HUES6 (cell line): ENCODE results near the gene ELFN1.

Source experiments
- H3K27ac ChIP-seq: 2 replicates; pipeline ENCODE4 v1.7.0; 2013; ENCODE audit warnings: low read depth, mild to moderate bottlenecking, low read length, inconsistent platforms
- H3K27me3 ChIP-seq: 2 replicates; pipeline ENCODE4 v1.6.1; 2013; ENCODE audit warnings: low read length; ENCODE audit not compliant: control insufficient read depth, insufficient read depth
- H3K36me3 ChIP-seq: 2 replicates; pipeline ENCODE4 v1.6.1; 2013; ENCODE audit warnings: low read length; ENCODE audit not compliant: control insufficient read depth, insufficient read depth
- H3K4me1 ChIP-seq: 2 replicates; pipeline ENCODE4 v1.6.1; 2013; ENCODE audit warnings: low read length; ENCODE audit not compliant: control insufficient read depth, insufficient read depth
- H3K4me3 ChIP-seq: 2 replicates; pipeline ENCODE4 v1.5.1; 2013; ENCODE audit warnings: low read depth, low read length
- H3K9ac ChIP-seq: one replicate; pipeline ENCODE4 v1.6.1; 2013; ENCODE audit warnings: mild to moderate bottlenecking, low read length
- H3K9me3 ChIP-seq: 2 replicates; pipeline ENCODE4 v1.6.1; 2013; ENCODE audit warnings: low read depth, low read length; ENCODE audit not compliant: control insufficient read depth, insufficient read depth

The ELFN1 gene

DNA sequence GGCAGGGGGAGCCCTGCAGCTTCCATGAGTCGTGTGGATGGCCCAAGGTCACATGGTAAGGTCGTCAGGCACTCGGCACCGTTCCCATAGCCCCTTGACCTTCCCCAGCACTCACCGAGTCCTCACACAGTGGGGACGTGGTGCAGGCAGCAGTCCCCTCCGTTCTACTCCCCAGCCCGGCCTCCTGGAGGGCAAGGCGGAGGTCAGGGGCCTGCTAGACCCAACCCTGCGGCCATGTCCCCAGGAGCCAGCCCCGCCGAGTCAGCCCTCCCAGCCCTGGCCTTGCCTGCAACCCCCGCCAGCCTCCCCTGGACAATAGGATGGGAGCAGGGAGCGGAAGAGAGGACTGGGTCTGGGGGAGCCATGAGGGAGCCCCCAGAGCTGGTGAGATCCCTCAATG is 65.2 kb downstream of the ELFN1 start:
- H3K4me1 ChIP-seq, result no peaks in the 10 kb centered on the region
- H3K27me3 ChIP-seq, result no peaks in the 10 kb centered on the region
- no peaks in the 10 kb centered on the region for H3K36me3 ChIP-seq

GRCh38 chr7:1735806-1736483 is 65.9 kb downstream of the ELFN1 start:
- H3K27me3 ChIP-seq, result no peaks in the 10 kb centered on the region
- H3K9me3 ChIP-seq, result no peaks in the 10 kb centered on the region
- no peaks in the 10 kb centered on the region for H3K36me3 ChIP-seq
- no peak overlapping the region for H3K9ac ChIP-seq
- H3K4me1 ChIP-seq, result no peaks in the 10 kb centered on the region
- no peak overlapping the region for H3K27ac ChIP-seq
- no peak overlapping the region for H3K4me3 ChIP-seq

More for the DNA sequence above, 65.2 kb downstream of the ELFN1 start:
- no peak overlapping the region for H3K4me3 ChIP-seq
- H3K9me3 ChIP-seq, result 0 out of 2 replicates have a peak, but pooled peaks cover 3% of the 10 kb centered on the region
- H3K9ac ChIP-seq, result no peak overlapping the region
- no peak overlapping the region for H3K27ac ChIP-seq

DNA sequence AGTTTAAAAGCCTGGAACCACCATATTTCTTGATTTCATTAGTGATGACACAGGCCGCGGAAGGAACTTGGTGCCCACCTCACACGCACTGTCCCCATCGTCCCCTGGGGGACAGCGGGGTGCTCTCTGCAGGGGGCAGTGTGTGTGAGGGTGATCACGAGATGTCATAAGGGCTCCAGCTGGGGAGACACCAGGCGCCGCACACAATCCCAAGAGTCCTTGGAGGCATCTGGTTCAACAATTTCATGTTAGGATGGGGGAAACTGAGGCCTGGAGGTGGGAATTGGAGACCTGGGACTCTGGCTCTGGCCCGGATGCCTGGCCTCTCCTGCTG is 66.4 kb downstream of the ELFN1 start:
- Histone ChIP-seq H3K36me3 (no peaks in the 10 kb centered on the region), H3K27me3 (no peaks in the 10 kb centered on the region), H3K4me3 (no peak overlapping the region), H3K27ac (no peak overlapping the region), H3K9ac (no peak overlapping the region), H3K9me3 (no peaks in the 10 kb centered on the region), H3K4me1 (no peaks in the 10 kb centered on the region)

GRCh38 chr7:1736830-1737229 is 66.8 kb downstream of the ELFN1 start:
- Histone ChIP-seq H3K4me1 (no peaks in the 10 kb centered on the region), H3K9ac (no peak overlapping the region)

DNA sequence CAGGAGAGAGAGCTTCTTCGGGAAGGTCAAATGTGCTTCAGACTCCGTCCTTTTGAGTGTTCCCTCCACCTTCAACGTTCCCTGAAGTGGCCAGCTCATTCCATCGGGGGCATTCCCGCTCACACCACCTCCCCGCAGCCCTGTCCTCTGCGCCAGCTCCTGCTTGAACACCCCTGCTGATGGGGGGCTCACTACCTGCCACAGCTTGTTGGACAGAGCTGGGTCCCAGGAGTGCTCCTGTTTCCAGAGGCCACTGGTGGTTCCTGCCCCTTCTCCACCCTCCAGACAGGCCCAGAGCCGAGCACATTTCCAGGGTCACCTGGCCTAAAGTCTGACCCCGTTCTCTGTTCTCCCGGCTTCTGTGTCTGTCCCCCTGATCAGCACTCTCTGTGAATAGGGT is 67.4 kb downstream of the ELFN1 start:
- H3K9ac ChIP-seq, result no peak overlapping the region
- H3K27ac ChIP-seq, result no peak overlapping the region
- no peaks in the 10 kb centered on the region for H3K9me3 ChIP-seq
- H3K4me3 ChIP-seq, result no peak overlapping the region
- no peaks in the 10 kb centered on the region for H3K4me1 ChIP-seq
- no peaks in the 10 kb centered on the region for H3K36me3 ChIP-seq
- H3K27me3 ChIP-seq, result no peaks in the 10 kb centered on the region

More at GRCh38 chr7:1736830-1737229, 66.8 kb downstream of the ELFN1 start:
- Histone ChIP-seq H3K36me3 (no peaks in the 10 kb centered on the region), H3K27me3 (no peaks in the 10 kb centered on the region), H3K4me3 (no peak overlapping the region), H3K27ac (no peak overlapping the region), H3K9me3 (no peaks in the 10 kb centered on the region)

DNA sequence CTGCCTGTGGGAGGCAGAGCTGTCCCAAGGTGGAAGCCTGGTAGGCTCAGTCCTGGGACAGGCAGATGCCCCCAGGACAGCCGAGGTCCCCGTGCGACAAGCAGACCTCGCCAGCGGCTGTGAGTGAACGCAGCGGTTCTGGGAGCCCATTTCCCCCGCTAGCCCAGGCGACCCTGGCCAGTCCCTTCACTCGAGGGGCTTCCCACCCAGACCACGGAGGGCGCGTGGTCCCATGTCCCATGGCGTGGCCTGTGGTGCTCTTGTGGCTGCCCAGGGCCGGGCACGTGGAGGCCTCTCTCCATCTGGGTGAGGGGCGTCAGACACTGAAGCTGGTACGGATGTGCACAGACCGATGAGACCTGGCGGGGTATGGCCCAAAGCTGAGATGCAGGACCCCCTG is 67.9 kb downstream of the ELFN1 start:
- no peaks in the 10 kb centered on the region for H3K9me3 ChIP-seq
- no peak overlapping the region for H3K9ac ChIP-seq
- no peaks in the 10 kb centered on the region for H3K4me1 ChIP-seq
- H3K4me3 ChIP-seq, result no peak overlapping the region
- no peaks in the 10 kb centered on the region for H3K27me3 ChIP-seq
- H3K36me3 ChIP-seq, result no peaks in the 10 kb centered on the region
- H3K27ac ChIP-seq, result no peak overlapping the region

DNA sequence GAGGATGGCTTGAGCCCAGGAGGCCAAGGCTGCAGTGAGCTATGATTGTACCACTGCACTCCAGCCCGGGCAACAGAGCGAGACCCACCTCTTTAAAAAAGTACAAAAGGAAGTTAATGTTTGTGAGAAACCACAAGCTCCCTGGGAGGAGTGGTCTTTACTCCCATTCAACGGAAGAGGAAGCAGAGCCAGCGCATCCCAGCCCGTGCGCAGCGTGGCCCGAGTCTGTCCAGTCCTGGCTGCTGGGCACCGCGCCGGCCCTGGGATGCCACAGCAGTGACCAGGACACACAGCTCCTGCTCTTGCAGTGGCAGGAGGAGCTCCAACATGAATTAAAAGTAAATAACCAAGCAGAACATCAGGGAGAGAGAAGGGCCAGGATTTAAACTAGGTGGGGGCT is 68.4 kb downstream of the ELFN1 start:
- Histone ChIP-seq H3K4me1 (no peaks in the 10 kb centered on the region), H3K9ac (no peak overlapping the region), H3K27ac (no peak overlapping the region), H3K4me3 (no peak overlapping the region), H3K27me3 (no peaks in the 10 kb centered on the region), H3K36me3 (no peaks in the 10 kb centered on the region), H3K9me3 (no peaks in the 10 kb centered on the region)

GRCh38 chr7:1738956-1739355 is 68.9 kb downstream of the ELFN1 start:
- Histone ChIP-seq H3K9ac (no peak overlapping the region), H3K4me3 (no peak overlapping the region), H3K27me3 (no peaks in the 10 kb centered on the region), H3K9me3 (no peaks in the 10 kb centered on the region), H3K27ac (no peak overlapping the region), H3K36me3 (no peaks in the 10 kb centered on the region), H3K4me1 (no peaks in the 10 kb centered on the region)

DNA sequence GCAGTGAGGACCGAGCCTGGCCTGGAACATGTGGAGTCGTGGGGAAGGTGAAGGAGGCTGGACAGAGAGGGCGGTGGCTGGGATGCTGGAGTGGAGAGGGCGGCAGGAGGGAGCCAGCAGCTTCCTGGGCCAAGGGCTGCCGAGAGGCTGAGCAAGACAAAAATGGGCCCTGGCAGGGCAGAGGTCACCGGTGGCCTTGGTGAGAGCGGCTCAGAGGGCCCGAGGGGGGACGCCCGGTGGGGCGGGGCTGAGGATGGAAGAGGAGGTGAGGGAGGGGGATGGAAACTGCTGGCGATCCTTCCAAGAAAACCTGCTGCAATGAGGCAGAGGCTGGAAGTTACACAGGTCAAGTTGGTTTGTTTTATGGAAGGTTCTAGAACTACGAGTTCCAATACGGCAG is 69.5 kb downstream of the ELFN1 start:
- peaks cover under 1% of the 10 kb centered on the region; the same call in 1 of the 2 replicates for H3K36me3 ChIP-seq
- H3K27ac ChIP-seq, result no peak overlapping the region
- no peaks in the 10 kb centered on the region for H3K27me3 ChIP-seq
- no peaks in the 10 kb centered on the region for H3K9me3 ChIP-seq
- no peak overlapping the region for H3K4me3 ChIP-seq
- H3K4me1 ChIP-seq, result no peaks in the 10 kb centered on the region
- H3K9ac ChIP-seq, result no peak overlapping the region

- Histone ChIP-seq H3K4me1 (no peaks in the 10 kb centered on the region), H3K9ac (no peak overlapping the region), H3K27me3 (no peaks in the 10 kb centered on the region), H3K36me3 (peaks cover 4% of the 10 kb centered on the region; the same call in 1 of the 2 replicates), H3K9me3 (no peaks in the 10 kb centered on the region), H3K4me3 (no peak overlapping the region), H3K27ac (no peak overlapping the region)
Measured at GRCh38 chr7:1740214-1740613, 70.1 kb downstream of the ELFN1 start.

DNA sequence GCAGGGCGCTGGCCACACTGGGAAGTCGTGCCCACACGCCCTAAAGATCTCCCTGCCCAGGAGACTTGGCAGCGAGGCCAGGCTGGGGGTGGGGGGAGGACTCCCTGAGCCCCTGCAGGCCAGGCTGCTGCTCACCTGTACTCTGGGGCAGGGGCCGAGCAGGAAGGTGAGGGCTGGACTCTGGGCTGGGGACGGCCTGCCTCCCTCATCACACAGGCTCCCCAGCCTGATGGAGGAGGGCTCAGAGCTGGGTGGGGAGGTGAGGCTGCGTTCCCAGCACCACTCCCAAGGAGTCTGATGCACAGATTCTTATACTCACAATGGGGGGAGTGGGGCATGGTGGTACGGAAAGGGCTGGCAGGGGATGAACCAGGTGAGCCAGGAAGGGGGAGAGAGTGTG is 71.2 kb downstream of the ELFN1 start:
- no peaks in the 10 kb centered on the region for H3K4me1 ChIP-seq
- H3K4me3 ChIP-seq, result no peak overlapping the region
- H3K9me3 ChIP-seq, result no peaks in the 10 kb centered on the region
- no peaks in the 10 kb centered on the region for H3K27me3 ChIP-seq
- H3K27ac ChIP-seq, result no peak overlapping the region
- peaks cover 8% of the 10 kb centered on the region for H3K36me3 ChIP-seq
- H3K9ac ChIP-seq, result no peak overlapping the region
